ENCODE results near the gene EPB41L4B.

The EPB41L4B gene

DNA sequence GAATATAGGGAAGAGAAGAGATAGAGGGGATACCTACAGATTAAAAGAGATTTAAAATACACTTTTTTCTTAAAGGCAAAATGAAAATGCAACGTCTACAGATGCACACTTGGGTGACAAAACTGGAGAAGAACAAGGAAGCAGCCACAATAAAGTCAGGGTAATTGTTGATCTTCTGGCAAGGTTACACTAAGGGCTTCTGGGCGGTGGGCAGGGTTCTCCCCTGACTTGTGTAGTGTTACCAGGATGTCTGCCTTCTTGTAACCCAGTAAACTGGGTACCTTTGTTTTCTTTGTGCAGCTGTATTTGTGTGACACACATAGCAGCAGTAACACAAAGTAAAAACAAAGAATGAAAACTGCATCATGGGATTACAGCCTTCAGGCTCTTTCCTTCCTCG lies 37.8 kb downstream of the EPB41L4B start:
- TF ChIP-seq, protein P1, sequence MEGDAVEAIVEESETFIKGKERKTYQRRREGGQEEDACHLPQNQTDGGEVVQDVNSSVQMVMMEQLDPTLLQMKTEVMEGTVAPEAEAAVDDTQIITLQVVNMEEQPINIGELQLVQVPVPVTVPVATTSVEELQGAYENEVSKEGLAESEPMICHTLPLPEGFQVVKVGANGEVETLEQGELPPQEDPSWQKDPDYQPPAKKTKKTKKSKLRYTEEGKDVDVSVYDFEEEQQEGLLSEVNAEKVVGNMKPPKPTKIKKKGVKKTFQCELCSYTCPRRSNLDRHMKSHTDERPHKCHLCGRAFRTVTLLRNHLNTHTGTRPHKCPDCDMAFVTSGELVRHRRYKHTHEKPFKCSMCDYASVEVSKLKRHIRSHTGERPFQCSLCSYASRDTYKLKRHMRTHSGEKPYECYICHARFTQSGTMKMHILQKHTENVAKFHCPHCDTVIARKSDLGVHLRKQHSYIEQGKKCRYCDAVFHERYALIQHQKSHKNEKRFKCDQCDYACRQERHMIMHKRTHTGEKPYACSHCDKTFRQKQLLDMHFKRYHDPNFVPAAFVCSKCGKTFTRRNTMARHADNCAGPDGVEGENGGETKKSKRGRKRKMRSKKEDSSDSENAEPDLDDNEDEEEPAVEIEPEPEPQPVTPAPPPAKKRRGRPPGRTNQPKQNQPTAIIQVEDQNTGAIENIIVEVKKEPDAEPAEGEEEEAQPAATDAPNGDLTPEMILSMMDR (IDR thresholded peaks at IDR 0.05; ENCODE audit: borderline replicate concordance, control extremely low read depth, extremely low read depth, insufficient read depth, missing control alignments), result no peak
- DNase-seq (ENCODE audit: low spot score), result no peak
- in situ Hi-C loops (cut with MboI; ENCODE audit: low sequenced_read_pairs, unreplicated experiment), result no loop called here

DNA sequence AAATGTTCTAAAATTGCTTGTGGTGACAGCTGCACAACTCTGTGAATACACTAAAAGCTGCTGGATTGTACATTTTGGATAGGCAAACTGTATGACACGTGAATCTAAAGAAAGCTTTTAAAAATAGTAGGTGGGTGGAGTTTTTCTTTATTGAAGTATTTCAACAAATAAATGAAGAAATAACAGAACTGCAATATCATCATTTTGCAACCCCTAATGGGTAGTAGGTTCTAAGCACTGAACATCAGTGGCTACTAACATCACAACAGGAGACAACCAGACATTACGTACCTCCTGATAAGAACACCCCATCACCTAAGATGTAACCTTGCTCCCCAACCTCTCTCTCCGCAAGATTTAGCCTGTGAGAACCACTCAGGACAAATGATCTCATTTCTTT lies 38.6 kb downstream of the EPB41L4B start:
- TF ChIP-seq, protein P1 (IDR thresholded peaks at IDR 0.05; ENCODE audit: borderline replicate concordance, control extremely low read depth, extremely low read depth, insufficient read depth, missing control alignments), result no peak
- in situ Hi-C loops (cut with MboI; ENCODE audit: low sequenced_read_pairs, unreplicated experiment), result no loop called here
- no peak for DNase-seq (ENCODE audit: low spot score)

GRCh38 chr9:109281518-109281917 lies 39.3 kb downstream of the EPB41L4B start:
- no peak for DNase-seq (ENCODE audit: low spot score)
- TF ChIP-seq, protein P1 (IDR thresholded peaks at IDR 0.05; ENCODE audit: borderline replicate concordance, control extremely low read depth, extremely low read depth, insufficient read depth, missing control alignments), result no peak
- in situ Hi-C loops (cut with MboI; ENCODE audit: low sequenced_read_pairs, unreplicated experiment), result no loop called here

GRCh38 chr9:109278848-109279247 lies 42.0 kb downstream of the EPB41L4B start:
- TF ChIP-seq, protein P1 (IDR thresholded peaks at IDR 0.05; ENCODE audit: borderline replicate concordance, control extremely low read depth, extremely low read depth, insufficient read depth, missing control alignments), result no peak
- DNase-seq (ENCODE audit: low spot score), result no peak
- in situ Hi-C loops (cut with MboI; ENCODE audit: low sequenced_read_pairs, unreplicated experiment), result no loop called here

GRCh38 chr9:109278216-109278615 lies 42.6 kb downstream of the EPB41L4B start:
- in situ Hi-C loops (cut with MboI; ENCODE audit: low sequenced_read_pairs, unreplicated experiment), result no loop called here

GRCh38 chr9:109277451-109277850 lies 43.4 kb downstream of the EPB41L4B start:
- TF ChIP-seq, protein P1 (IDR thresholded peaks at IDR 0.05; ENCODE audit: borderline replicate concordance, control extremely low read depth, extremely low read depth, insufficient read depth, missing control alignments), result no peak
- no peak for DNase-seq (ENCODE audit: low spot score)
- in situ Hi-C loops (cut with MboI; ENCODE audit: low sequenced_read_pairs, unreplicated experiment), result no loop called here

More at GRCh38 chr9:109278216-109278615, 42.6 kb downstream of the EPB41L4B start:
- TF ChIP-seq, protein P1 (IDR thresholded peaks at IDR 0.05; ENCODE audit: borderline replicate concordance, control extremely low read depth, extremely low read depth, insufficient read depth, missing control alignments), result no peak
- DNase-seq (ENCODE audit: low spot score), result no peak
